ENCODE data around the gene NPRL2.

NPRL2 gene

DNA sequence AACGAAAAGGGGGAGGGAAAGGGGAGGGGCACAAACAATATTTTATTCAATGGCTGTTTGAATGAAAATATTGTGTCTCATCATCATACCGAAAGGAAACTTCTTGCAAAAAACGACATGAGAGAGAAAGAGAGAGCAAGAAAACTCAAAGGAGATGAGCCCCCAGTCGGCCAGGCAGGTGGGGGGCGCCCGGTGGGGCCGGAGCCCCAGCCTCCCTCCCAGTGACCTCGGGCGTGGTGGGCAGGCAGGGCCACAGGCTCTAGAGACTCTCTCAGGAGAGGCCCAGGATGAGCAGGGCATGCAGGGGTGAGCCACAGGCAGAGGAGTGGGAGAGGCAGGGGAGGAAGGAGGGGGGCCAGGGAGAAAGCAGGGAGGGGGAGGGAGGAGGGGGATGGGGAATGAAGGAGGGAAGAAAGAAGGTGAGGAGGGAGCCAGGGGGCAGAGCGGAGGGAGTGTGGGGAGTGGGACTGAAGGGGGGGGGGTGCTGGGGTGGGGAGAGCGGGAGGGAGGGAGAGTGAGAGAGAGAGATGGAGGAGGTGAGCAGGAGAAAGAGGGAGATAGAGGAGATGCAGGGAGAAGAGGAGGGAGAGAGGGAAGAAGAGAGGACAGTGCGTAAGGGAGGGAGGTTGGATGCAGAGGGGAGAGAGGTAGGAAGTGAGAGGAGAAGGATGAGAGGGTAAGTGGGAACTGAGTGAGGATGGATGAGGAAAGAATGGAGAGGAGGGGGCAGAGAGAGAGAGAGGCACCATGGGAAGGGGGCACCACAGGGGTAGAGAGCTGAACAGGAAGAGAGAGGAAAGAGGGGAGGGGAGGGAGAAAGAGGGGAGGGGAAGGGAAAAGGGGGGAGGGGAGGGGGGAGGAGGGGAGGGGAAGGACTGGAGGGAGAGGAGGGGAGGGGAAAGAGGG, 22.8 kb upstream of the NPRL2 start:
- no peak for DNase-seq (ENCODE audit: low read depth)

DNA sequence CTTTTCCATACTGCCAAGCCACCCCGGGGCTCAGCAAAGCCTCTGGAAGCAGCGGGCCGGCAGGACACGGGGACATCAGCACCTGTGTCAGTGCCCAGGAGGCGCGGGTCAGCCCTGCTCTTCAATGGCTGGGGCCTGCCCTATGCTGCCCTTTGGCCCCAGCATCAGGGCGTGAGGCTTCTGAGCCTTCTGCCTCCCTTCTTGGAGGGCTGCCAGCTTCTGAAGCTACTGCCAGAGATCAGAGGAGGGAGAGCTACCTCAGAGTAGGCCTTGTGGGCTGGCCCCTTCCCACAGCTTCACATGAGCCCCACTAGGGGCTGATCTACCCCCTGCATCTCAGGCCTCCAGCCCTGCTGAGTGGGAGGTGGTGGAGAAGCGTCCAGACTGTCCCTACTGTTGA, 21.8 kb upstream of the NPRL2 start:
- no peak for DNase-seq (ENCODE audit: low read depth)

DNA sequence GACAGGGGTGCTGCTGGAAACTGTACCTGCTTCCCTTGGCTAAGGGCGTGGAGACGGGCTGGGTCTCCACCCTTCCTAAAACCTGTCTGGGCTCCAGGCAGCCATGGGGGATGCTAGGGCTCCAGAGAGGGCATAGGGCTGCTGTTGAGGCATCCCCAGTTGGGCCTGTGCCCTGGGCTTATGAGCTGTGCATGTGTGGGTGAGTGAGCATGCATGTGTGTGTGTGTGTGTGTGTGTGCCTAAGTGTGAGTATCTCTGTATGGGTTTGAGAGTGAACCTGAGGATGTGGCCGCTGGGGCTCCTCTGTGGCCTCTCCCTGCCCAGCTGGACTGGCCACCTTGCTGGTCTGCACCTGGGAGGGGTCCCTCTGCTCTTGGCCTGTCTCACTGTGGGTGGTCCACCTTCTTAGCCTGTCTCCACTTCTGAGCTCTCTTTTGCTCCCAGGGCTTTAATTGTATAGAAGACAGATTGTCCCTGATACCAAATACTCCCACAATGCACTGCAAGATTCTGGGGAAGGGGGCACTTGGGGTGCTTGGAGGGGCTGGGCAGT, 20.6 kb upstream of the NPRL2 start:
- DNase-seq (ENCODE audit: low read depth), result no peak

DNA sequence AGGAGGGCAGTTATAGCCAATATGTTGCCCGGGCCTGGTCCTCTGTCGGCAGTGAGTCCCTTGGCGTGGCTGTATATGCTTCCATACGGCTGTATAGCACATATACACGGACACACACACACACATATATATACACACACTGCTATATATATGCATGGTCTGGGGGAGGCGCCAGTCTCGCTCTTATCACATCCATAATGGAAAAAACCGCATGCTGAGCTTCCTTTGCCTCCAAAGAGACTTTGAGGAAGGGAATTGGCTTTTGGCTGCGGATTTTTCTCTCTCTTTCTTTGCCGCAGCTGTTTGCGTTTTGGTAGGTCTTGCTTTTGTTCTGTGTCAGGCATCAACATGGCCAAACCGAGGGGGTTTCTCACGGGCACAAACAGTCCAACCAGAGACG, 20.0 kb upstream of the NPRL2 start:
- no peak for DNase-seq (ENCODE audit: low read depth)

DNA sequence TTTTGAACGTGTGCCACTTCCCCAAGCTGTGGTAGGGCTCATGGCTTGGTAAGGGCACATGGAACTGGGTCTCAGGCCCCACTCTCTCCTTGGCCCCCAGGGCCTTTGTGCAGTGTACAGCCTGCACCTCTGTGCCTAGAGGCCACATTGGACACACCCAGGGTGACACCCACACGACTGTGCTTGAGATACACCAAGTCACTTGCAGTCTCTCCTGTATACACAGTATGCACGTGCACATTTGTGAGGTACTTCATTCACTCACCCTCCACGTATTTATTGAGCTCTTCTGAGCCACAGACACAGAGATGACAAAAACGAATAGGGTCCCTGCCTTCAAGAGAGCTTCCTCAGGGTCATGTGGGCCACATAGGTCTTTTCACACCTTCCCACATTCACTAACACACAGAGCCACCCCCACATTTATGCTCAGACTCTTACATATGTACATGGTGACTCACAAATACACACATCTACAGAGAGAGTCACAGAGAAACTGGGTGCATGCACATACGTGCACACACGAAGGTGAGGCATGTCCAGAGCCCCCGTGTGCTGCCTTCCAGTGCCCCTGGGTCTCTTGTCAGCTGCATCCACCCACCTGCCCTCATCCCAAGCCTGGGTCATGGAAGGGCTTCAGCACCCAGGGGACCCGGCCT, 18.6 kb upstream of the NPRL2 start:
- DNase-seq (ENCODE audit: low read depth), result no peak

DNA sequence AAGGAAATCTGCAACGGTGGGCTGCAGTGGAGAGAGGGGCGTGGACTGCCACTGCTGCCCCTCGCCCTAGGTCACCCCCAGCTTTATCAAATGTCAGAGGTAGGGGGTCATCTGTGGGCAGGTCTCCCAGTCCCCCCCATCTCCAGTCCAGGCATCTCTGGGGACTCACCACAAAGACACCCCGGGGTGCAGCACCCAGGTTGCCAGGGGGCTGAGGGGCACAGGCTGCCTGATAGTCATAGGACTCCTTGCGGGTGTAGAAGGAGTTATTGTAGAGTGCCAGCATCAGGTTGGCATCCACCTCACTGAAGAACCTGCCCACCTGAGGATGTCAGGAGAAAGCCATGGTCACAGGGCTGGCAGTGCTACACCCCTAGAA, 15.3 kb upstream of the NPRL2 start:
- no peak for DNase-seq (ENCODE audit: low read depth)

DNA sequence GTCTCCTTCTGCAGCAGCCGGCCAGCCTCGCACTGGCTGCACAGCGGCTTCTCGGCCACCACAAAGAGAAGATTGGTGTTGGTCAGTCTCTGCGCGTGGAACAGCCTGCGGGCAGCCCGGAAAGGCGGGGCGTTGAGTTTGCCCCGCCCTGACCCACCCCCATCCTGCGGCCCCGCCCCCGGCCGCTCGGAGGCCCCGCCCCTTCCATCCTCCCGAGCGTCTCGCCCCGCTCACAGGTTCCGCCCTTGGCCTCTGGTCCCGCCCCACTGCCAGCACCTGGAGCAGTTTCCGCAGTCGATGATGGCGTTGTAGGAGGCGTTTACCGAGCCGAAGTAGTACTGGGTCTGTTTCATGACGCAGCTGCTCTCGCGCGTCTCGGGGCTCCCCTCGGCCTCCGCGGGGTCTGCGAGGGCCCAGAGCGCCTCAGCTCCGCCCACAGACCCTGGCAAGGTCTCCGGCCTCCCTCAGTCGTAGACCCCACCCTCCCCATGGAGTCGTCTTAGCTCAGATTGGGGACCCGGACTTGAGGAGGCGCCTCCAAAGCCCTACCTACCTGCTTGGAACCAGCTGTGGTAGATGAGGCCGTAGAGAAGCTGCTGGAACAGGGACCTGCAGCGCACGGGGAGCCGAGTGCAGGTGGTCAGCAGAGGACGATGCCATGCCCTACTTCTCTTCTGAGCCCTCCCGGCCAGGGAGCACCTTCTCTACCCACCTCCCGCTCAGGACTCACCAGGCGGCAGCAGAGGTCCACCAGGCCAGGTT, 14.7 kb upstream of the NPRL2 start:
- peak; percentile 72 for DNase-seq (ENCODE audit: low read depth)

DNA sequence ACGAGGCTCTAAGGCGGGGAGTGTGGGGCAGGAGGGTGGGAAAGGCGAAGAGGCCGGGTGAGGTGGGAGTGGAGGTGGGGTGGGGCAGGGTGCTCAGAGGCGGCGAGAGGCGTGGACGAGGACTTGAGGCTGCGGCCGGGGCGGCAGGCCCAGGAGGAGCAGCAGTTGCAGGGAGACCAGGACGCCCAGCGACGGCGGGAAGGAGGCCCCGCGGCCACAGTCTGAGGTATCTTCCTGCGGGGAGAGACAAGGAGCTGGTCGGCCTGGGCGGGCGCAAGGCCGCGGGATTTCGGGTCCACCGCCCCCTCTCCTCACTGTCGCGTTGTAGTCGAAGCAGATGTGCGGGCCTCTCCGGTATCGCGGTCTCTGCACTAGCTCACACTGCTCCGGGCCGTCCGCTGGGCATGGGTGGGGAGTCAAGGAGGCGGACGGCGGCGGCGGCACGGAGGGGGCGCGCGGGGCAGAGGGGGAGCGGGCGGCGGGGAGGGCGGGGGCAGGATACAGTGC, 14.1 kb upstream of the NPRL2 start:
- DNase-seq (ENCODE audit: low read depth), result no peak

DNA sequence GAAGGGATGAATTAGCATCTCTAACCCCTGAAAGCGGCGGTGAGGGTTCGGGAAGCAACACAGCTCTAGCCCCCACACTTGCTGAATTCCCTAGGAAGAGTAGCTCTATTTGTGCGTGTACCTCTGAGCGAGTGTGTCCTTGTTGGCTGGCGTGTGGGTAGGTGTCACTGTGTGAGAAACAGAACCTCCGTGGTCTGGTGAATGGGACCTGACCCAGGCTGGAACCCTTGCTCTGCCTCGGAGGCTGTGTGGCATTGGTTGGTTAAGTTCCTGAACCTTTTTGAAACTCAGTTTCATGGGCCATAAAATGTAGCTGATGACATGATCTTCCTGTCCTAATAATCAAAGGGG, 9.2 kb upstream of the NPRL2 start:
- DNase-seq (ENCODE audit: low read depth), result no peak

DNA sequence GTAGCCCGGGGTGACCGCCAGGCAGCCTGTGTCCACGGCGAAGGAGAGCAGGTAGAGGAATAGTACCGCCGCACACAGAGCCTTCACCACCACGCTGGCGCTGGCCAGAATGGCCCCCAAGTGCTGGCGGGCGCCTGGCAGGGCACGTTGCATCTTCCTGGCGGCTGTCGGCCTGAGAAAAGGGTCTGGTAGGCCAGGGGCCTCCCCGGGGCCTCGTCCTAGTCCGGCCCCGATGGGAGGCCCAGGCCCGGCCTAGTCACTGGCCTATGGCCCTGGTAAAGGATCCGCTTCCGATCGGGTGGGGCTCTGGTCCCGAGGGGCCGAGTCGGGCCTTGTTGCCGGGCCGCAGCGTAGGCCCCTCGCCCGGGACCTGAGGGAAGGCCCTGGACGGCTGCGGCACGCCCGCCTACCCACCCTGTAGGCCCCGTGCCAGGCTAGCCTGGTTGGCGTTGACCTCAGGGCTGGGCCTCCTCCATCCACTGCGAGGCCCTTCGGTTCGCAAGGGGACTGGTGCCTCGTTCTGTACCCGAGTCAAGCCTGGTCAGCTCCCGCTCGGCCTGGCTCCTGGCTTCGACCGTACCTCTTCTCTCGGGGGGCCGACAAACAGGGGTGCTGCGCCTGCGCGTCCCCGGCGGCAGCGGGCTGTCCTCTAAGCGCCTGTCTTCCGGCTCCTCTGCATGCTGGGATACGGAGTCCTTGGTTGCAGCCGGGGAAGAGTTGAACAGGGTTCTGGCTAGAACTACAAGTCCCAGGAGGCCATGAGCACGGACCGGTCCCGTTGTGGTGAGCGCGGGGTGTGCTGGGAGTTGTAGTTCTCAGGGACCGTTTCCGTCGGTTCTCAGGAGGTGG, 8.6 kb upstream of the NPRL2 start, which contains the start of gene TMEM115:
TSS of gene TMEM115 (minus strand) at position 611 of the 849 bp plus-strand sequence. CDS start at position 153, 458 bp downstream.
- peak; percentile 100 for DNase-seq (ENCODE audit: low read depth)

DNA sequence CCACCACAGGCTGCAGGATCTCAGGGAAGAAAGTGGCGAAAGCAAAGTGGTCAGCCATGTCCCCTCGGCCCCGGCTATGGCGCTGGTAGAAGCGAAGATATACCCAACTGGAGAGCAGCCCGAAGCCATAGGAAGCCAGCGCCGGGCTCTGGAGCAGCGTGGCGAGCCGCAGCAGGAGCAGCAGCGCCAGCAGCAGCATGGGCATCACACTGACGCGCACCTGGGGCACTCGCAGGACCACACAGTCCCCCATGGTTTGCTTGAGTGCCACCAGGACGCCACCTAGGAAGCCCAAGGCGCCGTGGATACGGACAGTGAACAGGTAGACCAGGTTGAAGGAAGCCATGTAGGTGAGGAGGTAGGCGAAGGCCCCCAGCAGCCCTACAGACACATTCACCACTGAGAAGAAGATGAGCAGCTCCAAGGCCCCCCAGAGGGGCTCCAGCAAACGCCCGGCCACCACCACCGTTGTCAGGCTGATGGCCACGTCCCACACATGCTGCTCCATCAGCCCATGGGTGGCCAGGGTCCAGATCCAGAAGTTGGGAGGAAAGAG, 7.9 kb upstream of the NPRL2 start:
- no peak for DNase-seq (ENCODE audit: low read depth)

DNA sequence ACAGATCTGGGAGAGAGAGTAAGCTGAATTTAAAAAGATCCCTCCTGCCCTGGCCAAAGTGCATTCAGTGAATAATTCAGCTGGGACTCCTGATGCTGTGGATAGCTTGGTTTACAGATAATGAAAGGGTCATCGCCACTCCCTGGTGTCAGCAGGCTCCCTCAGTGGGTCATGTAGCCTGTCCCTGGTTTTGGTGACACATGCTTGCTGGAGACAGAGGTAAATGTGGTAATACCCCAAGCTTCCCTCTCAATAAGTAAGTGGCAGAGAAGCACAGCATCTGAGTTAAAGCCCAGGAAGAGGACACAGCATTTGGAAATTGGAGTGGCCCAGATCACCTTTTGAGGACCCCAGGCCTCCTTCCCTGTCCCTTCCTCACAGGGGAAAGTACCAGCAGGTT, 6.9 kb upstream of the NPRL2 start:
- DNase-seq (ENCODE audit: low read depth), result no peak

DNA sequence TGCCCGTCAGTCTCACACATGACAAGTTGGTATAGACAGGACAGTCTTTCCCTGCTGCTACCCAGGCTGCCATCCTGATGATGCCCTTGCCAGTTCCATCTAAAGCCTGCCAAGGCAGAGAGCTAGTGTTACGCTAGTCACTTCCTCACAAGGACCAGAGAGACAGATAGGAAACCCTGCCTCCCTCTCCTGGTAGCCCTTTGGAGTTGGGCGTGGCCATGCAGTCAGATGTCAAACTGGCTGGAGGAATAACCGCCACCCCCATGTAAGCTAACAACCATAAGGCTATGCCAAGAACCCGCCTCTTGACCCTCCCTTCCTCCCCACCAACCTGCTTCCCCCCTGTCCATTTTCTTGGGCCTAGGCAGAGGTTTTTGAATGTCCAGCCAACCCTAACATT, 6.0 kb upstream of the NPRL2 start:
- peak; percentile 42 for DNase-seq (ENCODE audit: low read depth)

DNA sequence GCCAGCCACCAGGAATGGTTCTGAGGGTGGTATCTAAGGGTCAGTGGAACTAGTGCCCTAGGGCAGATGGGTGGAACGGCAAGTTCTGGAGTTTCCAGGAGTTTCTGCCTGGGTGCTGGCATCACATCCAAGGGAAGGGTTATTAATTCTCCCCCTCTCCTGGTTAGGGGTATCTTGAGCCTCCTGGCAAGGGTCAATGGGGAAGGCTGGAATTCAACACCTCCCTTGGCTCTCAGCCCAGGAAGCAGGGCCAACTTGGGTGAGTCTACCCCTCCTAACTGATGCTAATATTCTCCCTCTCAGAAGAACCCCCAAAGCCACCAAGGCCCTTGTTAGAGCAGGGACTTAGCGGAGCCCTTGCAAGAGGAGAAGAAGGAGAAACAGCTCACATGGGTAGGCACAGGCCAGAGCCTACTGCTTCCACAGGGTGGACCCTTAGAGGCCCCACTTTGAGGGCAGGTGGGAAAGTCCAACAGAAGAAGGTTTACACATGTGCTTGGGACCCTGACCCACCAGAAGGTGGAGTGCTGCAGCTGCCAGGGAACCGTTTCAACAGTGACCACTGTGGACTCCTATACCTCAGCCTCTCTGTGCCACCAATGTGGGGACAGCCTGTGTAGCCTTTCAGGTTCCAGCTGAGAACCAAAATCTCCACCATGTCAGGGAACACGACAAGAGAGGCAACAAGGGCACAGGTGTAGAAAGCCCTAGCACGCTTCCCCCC, 5.4 kb upstream of the NPRL2 start:
- no peak for DNase-seq (ENCODE audit: low read depth)

DNA sequence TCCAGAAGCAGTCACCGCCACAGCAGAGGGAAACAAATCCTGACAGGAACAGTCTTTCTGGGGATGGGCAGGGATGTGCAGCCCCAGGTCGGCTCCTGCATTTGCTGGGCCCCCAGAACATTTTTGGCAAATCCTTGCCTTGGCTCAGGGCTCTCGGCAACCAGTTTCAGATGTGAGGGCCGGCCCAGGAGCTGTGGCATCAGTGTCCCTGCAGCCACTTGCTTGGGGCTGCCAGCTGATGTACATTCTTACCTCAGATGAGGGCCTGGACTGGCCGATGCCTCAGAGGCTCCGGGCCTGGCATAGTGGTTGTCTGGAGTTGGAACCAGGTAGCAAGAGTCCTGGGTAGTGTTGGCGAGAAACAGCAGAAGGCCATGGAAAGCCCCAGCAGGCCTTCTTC, 4.3 kb upstream of the NPRL2 start:
- no peak for DNase-seq (ENCODE audit: low read depth)

DNA sequence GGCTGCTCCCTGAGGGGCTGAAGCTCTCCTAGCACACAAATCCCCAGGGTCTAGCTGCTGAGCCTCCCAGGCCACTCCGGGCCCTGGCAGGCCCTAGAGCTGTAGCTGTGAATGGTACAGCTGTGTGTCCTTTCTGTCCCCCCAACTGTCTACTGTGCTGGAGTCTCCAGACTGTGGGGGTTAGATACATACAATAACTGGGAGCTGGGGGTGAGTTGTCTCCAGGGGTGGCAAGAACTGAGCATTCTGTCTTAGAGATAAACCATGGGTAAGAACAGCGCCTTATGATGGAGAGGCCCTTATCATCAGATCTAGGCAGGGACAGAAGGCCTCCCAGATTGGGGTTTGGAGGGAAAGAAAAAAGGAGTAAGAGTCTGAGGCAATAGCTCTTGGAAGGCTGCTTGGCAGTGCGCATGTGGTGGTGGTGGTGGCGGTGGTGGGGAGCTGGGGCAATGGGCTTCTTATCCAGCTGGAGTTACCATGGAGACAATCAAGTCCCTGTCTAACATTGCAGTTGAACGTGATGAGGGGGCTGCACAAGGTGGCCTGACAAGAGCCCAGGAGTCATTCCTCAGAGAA, 3.7 kb upstream of the NPRL2 start:
- no peak for DNase-seq (ENCODE audit: low read depth)

DNA sequence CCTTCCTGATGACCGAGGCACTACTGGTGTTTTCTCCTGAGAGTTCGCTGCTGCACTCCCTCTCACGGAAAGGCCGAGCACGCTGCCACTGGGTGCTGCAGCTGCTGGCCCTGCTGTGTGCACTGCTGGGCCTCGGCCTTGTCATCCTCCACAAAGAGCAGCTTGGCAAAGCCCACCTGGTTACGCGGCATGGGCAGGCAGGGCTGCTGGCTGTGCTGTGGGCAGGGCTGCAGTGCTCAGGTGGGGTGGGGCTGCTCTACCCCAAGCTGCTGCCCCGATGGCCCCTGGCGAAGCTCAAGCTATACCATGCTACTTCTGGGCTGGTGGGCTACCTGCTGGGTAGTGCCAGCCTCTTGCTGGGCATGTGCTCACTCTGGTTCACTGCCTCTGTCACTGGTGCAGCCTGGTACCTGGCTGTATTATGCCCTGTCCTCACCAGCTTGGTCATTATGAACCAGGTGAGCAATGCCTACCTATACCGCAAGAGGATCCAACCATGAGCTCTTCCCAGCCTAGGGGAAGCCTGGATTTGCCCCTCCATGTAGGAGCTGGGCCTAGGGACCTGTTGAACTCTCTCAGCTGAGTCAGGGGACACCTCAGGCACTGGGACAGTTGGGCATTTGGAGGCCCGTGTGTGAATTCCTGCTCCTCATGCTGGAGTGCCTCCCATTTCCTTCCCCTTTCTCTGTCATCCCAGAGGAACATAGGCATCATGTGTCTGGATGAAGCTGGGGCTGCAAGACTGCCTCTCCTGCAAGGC, 2.9 kb upstream of the NPRL2 start:
- no peak for DNase-seq (ENCODE audit: low read depth)

DNA sequence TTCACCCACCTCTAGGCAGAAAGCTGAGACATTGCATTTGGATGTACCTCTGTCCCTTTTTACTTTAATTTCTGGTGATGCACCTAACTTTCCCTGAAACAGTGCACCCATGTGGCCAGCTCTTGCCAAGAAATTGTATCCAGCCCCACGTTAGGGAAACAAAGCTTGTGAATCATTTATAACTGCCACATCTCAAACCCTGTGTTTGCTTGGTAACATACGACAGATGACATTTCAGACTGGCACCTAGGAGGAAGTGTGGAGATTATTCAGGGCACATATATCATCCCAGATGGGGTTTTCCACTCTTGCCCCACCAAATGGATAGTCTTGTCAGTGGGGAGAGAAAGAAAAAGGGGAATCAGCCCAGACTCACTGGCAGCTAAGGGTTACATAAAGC, 2.2 kb upstream of the NPRL2 start:
- DNase-seq (ENCODE audit: low read depth), result peak; percentile 43

DNA sequence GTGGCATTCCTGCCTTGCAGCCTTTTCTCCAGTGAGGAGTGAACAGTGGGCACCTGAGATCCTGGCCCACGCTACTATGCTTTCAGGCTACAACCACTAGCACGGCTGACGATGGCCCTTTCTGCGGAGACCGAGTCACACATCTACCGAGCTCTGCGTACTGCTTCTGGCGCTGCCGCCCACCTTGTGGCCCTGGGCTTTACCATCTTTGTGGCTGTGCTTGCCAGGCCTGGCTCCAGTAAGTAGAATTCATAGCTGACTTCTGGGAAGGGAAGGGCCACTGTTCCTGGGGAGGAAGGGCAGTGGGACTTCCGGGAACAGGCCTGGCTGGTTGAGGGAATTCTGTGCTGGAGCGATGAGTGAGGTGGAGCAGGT, 735 bp upstream of the NPRL2 start:
- DNase-seq (ENCODE audit: low read depth), result no peak

DNA sequence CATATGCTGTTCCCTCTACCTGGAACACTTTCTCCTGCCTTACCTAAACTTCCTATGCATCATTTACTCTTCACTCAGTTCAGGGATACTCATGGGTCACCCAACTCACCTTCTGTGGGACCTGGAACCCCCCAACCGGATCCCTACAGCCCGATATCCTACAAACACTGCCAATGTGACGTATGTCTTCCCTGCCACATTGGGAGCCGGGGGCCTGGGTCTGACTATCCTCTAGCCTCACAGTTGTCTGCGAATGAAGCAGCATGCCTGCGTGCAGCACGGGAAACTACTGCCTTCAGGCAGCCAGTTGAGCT, 405 bp downstream of the NPRL2 start:
- no peak for DNase-seq (ENCODE audit: low read depth)

Measured in EH (cell line).